MCF 10A (cell line): Measurements from ENCODE around the gene SPAG16. TPM values are rescaled to one million over a fixed set of nuclear protein-coding genes. Genes with fewer than 3 reads are reported as not detected.

Source experiments
- BruUV-seq: library from RNA; stranded (reverse); fragments of 400-500 nt; replicated peaks from 2 replicates; lab custom pipeline; 2021; lab: Mats Ljungman, UMichigan
- CTCF ChIA-PET: fragments of 300-600 bp; sonication (Branson Sonifier 250); formaldehyde crosslinking; extraction: SDS; loops from one replicate; lab custom pipeline; 2021; ENCODE audit warnings: antibody characterized with exemption, inconsistent platforms; lab: Yijun Ruan, JAX
- POLR2A ChIA-PET: fragments of 300-600, 350-650 bp; sonication (Branson Sonifier 250); formaldehyde crosslinking; extraction: SDS; loops from one replicate; lab custom pipeline; 2020; ENCODE audit warnings: antibody characterized with exemption, inconsistent platforms; lab: Yijun Ruan, JAX
- DNase-seq: peaks from one replicate; pipeline ENCODE4 v3.0.0-alpha.2; 2018; ENCODE audit not compliant: unreplicated experiment
- H3K27ac Mint-ChIP-seq: one replicate; pipeline ENCODE4 v1.8.0; 2022; ENCODE audit warnings: mild to moderate bottlenecking, low read depth, mixed read lengths; ENCODE audit not compliant: unreplicated experiment
- H3K27me3 Mint-ChIP-seq: one replicate; pipeline ENCODE4 v1.8.0; 2022; ENCODE audit warnings: mixed read lengths; ENCODE audit not compliant: insufficient read depth, unreplicated experiment
- H3K36me3 Mint-ChIP-seq: one replicate; pipeline ENCODE4 v1.8.0; 2022; ENCODE audit warnings: mild to moderate bottlenecking, moderate library complexity, mixed read lengths; ENCODE audit not compliant: insufficient read depth, unreplicated experiment
- H3K4me1 Mint-ChIP-seq: one replicate; pipeline ENCODE4 v1.8.0; 2022; ENCODE audit warnings: mixed read lengths; ENCODE audit not compliant: insufficient read depth, unreplicated experiment
- H3K4me3 Mint-ChIP-seq: one replicate; pipeline ENCODE4 v1.8.0; 2022; ENCODE audit warnings: mild to moderate bottlenecking, moderate library complexity, mixed read lengths; ENCODE audit not compliant: unreplicated experiment
- H3K9me3 Mint-ChIP-seq: one replicate; pipeline ENCODE4 v1.8.0; 2022; ENCODE audit warnings: mixed read lengths; ENCODE audit not compliant: unreplicated experiment
- intact Hi-C: fragments of 100-400 bp; cut with micrococcal nuclease; formaldehyde crosslinking; loops from 2 replicates; pipeline ENCODE4 v1.14.1; 2022
- total RNA-seq: library from RNA; stranded (reverse); gene quantifications from 2 replicates; pipeline ENCODE4 v1.2.3, GENCODE V29; 2022
- TF ChIP-seq, protein P1 (sequence below): fragments of 200-600 bp; IDR thresholded peaks from one replicate; pipeline ENCODE4 v1.8.0; 2022; ENCODE audit warnings: antibody characterized with exemption, mild to moderate bottlenecking; ENCODE audit not compliant: unreplicated experiment

SPAG16 gene
- total RNA-seq, 1 experiment from 2014 or later, result 11.5 TPM

DNA sequence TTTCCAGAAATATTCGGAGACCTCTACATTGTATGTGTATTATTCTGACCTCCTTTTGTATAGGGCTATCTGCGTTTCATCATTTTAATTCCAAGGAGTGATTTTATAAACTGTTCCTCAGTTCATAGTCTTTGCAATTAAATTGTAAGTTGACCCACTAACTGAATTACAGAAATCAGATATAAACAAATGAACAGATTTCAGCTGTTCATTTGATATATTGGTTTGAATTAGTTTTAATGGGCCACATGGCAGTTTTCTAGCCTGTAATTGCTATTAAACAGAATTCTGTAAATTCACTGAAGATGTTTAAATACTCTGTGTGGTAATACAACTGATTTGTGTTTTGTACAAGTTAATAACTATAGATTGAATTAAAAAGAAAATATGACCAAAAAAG, 780.2 kb downstream of the SPAG16 start:
- Mint-ChIP-seq H3K4me1 (no peaks in the 10 kb centered on the region), H3K9me3 (no peaks in the 10 kb centered on the region)
- intact Hi-C loops, result loop anchor here (10.0 kb wide), 1 partner anchor 810 kb away; no protein-coding TSS in a partner anchor

DNA sequence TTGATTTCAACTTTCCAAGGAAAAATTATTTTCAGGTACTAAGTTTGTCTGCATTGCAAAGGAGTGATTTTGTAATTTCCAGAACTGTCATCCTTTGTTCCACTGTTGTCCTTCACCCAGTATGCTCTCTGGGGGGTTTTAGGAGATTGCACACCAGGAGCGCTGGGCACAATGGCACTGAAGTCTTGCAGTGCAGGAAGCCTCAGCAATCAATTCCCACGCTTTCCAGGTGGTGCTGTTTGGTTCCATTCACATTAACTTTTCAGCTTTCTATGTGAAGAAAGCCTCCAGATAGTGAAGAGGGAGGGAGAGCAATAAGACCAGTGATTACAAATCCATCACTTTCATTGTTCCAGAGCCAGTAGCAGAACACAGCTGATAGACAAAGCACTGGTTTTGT, 782.6 kb downstream of the SPAG16 start:
- intact Hi-C loops, result loop anchor here (10.0 kb wide), 1 partner anchor 812 kb away; no protein-coding TSS in a partner anchor
- Mint-ChIP-seq H3K36me3 (no peaks in the 10 kb centered on the region), H3K27me3 (no peaks in the 10 kb centered on the region), H3K4me1 (no peaks in the 10 kb centered on the region), H3K9me3 (no peaks in the 10 kb centered on the region), H3K4me3 (no peak overlapping the region), H3K27ac (no peak overlapping the region)
- POLR2A ChIA-PET, result no interaction called here
- DNase-seq, result no peak
- TF ChIP-seq, protein P1, sequence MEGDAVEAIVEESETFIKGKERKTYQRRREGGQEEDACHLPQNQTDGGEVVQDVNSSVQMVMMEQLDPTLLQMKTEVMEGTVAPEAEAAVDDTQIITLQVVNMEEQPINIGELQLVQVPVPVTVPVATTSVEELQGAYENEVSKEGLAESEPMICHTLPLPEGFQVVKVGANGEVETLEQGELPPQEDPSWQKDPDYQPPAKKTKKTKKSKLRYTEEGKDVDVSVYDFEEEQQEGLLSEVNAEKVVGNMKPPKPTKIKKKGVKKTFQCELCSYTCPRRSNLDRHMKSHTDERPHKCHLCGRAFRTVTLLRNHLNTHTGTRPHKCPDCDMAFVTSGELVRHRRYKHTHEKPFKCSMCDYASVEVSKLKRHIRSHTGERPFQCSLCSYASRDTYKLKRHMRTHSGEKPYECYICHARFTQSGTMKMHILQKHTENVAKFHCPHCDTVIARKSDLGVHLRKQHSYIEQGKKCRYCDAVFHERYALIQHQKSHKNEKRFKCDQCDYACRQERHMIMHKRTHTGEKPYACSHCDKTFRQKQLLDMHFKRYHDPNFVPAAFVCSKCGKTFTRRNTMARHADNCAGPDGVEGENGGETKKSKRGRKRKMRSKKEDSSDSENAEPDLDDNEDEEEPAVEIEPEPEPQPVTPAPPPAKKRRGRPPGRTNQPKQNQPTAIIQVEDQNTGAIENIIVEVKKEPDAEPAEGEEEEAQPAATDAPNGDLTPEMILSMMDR, result no peak
- CTCF ChIA-PET, result interaction anchor here (0.6 kb wide), 1 partner anchor 243 kb away, joined by 4 read pairs; no protein-coding TSS in a partner anchor
- no TSS peak for BruUV-seq

More for the DNA sequence above, 780.2 kb downstream of the SPAG16 start:
- H3K27me3 Mint-ChIP-seq, result no peaks in the 10 kb centered on the region
- TF ChIP-seq, protein P1, result no peak
- H3K36me3 Mint-ChIP-seq, result no peaks in the 10 kb centered on the region
- no peak overlapping the region for H3K27ac Mint-ChIP-seq
- BruUV-seq, result no TSS peak
- CTCF ChIA-PET, result no interaction called here
- no peak for DNase-seq
- no peak overlapping the region for H3K4me3 Mint-ChIP-seq
- POLR2A ChIA-PET, result no interaction called here

DNA sequence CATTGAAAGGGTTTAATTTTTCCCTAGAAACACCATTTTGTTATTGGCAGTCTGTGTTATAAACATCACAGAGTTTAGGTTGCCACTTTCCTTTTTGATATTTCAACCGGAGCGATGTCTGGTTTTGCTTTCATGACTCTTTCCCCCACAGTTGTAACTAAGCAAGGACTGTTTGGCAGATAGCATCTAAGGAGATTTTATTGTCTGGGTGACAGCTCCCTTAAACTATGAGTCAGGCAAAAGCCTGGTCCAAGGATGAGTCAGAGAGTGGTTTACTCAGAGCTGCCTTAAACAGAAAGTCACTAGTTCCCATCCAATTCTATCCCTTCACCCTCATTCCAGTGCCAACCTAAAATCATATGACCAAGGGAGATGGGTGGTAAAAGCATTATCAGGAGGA, 785.0 kb downstream of the SPAG16 start:
- H3K27ac Mint-ChIP-seq, result no peak overlapping the region
- no TSS peak for BruUV-seq
- intact Hi-C loops, result loop anchor here (2.0 to 10.0 kb wide), 2 partner anchors 50 to 814 kb away; no protein-coding TSS in a partner anchor
- no peaks in the 10 kb centered on the region for H3K9me3 Mint-ChIP-seq
- no peaks in the 10 kb centered on the region for H3K27me3 Mint-ChIP-seq
- TF ChIP-seq, protein P1, result no peak
- H3K4me3 Mint-ChIP-seq, result no peak overlapping the region
- H3K36me3 Mint-ChIP-seq, result no peaks in the 10 kb centered on the region
- ChIA-PET CTCF (interaction anchor here (0.8 kb wide), 1 partner anchor 11 kb away, joined by 3 read pairs; no protein-coding TSS in a partner anchor), POLR2A (interaction anchor here (0.9 to 1.0 kb wide), 2 partner anchors 13 to 148 kb away, joined by 4 read pairs; no protein-coding TSS in a partner anchor)
- DNase-seq, result peak; percentile 91
- no peaks in the 10 kb centered on the region for H3K4me1 Mint-ChIP-seq

DNA sequence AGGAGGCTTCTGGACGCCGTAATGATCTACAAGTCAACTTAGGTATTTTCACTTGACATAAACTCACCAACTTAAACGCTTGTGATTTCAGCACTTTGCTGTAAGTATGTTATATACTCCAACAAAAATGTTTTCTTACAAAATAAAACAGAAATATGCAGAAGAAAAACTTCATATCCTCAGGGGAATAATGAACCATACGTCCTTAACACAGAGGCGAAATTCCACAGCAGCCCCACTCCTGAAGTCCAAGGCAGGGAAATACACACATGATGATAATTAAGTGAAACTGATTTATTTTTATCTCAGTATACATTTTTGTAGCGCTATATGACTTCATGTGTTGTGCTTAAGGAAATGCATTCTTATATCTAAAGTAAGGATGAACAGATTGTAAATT, 791.2 kb downstream of the SPAG16 start:
- POLR2A ChIA-PET, result no interaction called here
- Mint-ChIP-seq H3K27me3 (no peaks in the 10 kb centered on the region), H3K36me3 (no peaks in the 10 kb centered on the region), H3K9me3 (no peaks in the 10 kb centered on the region), H3K27ac (no peak overlapping the region), H3K4me1 (no peaks in the 10 kb centered on the region), H3K4me3 (no peak overlapping the region)
- no TSS peak for BruUV-seq
- no peak for DNase-seq
- TF ChIP-seq, protein P1, result no peak
- CTCF ChIA-PET, result no interaction called here
- intact Hi-C loops, result no loop called here
